Neural cell (in vitro differentiated cells): Measurements from ENCODE around the gene RPL27A.

Experiments
- CTCF ChIP-seq: fragments of 450-650 bp; IDR thresholded peaks from 2 replicates; pipeline ENCODE4 v1.5.1; 2014; ENCODE audit warnings: antibody characterized with exemption, mild to moderate bottlenecking, moderate library complexity; ENCODE audit not compliant: poor library complexity, severe bottlenecking
- EP300 ChIP-seq: fragments of 450-650 bp; conservative IDR thresholded peaks from 2 replicates; pipeline ENCODE4 v1.6.1; 2014; ENCODE audit warnings: antibody characterized with exemption, mild to moderate bottlenecking, moderate library complexity; ENCODE audit not compliant: poor library complexity, severe bottlenecking
- MXI1 ChIP-seq: fragments of 450-650 bp; conservative IDR thresholded peaks from 2 replicates; pipeline ENCODE4 v1.6.1; 2014; ENCODE audit warnings: antibody characterized with exemption, mild to moderate bottlenecking; ENCODE audit not compliant: poor library complexity, severe bottlenecking
- POLR2AphosphoS5 ChIP-seq: IDR thresholded peaks from 2 replicates; pipeline ENCODE4 v1.6.1; 2012
- RAD21 ChIP-seq: fragments of 450-650 bp; conservative IDR thresholded peaks from 2 replicates; pipeline ENCODE4 v1.6.1; 2014; ENCODE audit warnings: antibody characterized with exemption, mild to moderate bottlenecking, moderate library complexity
- REST ChIP-seq: IDR thresholded peaks from 2 replicates; pipeline ENCODE4 v1.6.1; 2012; ENCODE audit warnings: borderline replicate concordance

GRCh38 chr11:8688414-8689362, 6.1 kb downstream of the RPL27A start:
- TF ChIP-seq MXI1 = peak; percentile 95
- TF ChIP-seq REST = peak; percentile 50
- TF ChIP-seq CTCF = peak; percentile 51
- TF ChIP-seq EP300 = peak; percentile 46
- TF ChIP-seq POLR2AphosphoS5 = peak; percentile 88
- peak; percentile 60 for TF ChIP-seq RAD21
